ENCODE measurements around the gene BRD3. TPM values are rescaled to one million over a fixed set of nuclear protein-coding genes. Genes with fewer than 3 reads are reported as not detected.
A peak's percentile ranks its signal among the peaks of the same experiment; 100 is the strongest.

Gene BRD3
- total RNA-seq, 1 experiment from 2014 or later, result 61.6 TPM

DNA sequence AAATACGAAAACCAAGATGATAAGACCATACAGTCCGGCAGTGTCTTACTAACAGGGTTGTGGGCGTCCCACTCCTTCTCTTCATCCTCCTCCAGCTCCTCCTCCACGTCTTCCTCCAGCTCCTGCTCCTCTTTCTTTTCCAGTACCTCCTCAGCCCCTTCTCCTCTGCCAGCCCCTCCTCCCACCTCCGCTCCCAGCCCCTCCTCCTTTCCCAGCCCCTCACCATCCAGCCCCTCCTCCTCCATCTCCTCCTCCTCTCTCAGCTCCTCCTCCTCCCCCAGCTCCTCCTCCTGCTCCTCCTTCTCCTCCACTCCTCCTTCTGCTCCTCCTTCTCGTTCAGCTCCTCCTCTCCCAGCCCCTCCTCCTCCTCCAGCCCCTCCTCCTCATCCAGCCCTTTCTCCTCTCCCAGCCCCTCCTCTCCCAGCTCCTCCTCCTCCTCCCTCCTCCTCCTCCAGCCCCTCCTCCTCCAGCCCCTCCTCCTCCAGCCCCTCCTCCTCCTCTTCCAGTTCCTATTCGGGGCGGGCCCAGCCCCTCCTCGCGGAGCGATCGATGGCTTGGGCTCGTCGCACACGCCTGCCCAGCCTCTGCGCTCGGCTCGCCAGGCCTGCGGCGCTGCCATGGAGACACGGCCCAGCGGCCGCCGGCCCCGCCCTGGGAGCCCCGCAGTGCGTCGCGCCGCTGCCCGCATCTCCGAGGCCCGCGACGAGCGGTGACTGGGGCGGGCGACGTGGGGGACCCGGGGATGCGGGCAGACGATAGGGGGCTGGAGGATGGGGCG is 42.8 kb downstream of the BRD3 start, which contains the start of gene BRD3OS:
TSS of gene BRD3OS (plus strand) at position 654 of the 778 bp plus-strand sequence. CDS start 1,267 bp downstream, outside the sequence.
- intact Hi-C loops (cut with micrococcal nuclease; ENCODE audit: unreplicated experiment), result no loop called here
- no TSS peak for BruUV-seq (replicated peaks)
- Histone ChIP-seq H3K4me1 (ENCODE audit: insufficient read depth, low read length, poor library complexity, severe bottlenecking) (no peaks in the 10 kb centered on the region), H3K36me3 (ENCODE audit: insufficient read depth, low read length, poor library complexity, severe bottlenecking) (no peaks in the 10 kb centered on the region), H3K27ac (ENCODE audit: low read depth, low read length, poor library complexity, severe bottlenecking) (peak within 1 kb of the TSS; percentile 63), H3K9me3 (ENCODE audit: low read depth, low read length, poor library complexity, severe bottlenecking) (no peaks in the 10 kb centered on the region), H3K27me3 (replicated peaks; ENCODE audit: insufficient read depth, low read depth, low read length, poor library complexity) (no peaks in the 10 kb centered on the region), H3K4me3 (ENCODE audit: low read depth, low read length, poor library complexity, severe bottlenecking) (peak within 1 kb of the TSS; percentile 92)
- CTCF ChIA-PET, result interaction anchor here (0.6 to 0.7 kb wide), 4 partner anchors 30 to 410 kb away, joined by 4 to 7 read pairs (median 4); no protein-coding TSS in a partner anchor
- DNase-seq (ENCODE audit: low spot score), result peak; percentile 99
- TF ChIP-seq, protein P1, sequence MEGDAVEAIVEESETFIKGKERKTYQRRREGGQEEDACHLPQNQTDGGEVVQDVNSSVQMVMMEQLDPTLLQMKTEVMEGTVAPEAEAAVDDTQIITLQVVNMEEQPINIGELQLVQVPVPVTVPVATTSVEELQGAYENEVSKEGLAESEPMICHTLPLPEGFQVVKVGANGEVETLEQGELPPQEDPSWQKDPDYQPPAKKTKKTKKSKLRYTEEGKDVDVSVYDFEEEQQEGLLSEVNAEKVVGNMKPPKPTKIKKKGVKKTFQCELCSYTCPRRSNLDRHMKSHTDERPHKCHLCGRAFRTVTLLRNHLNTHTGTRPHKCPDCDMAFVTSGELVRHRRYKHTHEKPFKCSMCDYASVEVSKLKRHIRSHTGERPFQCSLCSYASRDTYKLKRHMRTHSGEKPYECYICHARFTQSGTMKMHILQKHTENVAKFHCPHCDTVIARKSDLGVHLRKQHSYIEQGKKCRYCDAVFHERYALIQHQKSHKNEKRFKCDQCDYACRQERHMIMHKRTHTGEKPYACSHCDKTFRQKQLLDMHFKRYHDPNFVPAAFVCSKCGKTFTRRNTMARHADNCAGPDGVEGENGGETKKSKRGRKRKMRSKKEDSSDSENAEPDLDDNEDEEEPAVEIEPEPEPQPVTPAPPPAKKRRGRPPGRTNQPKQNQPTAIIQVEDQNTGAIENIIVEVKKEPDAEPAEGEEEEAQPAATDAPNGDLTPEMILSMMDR (conservative IDR thresholded peaks at IDR 0.05; ENCODE audit: low read depth, low read length), result no peak
- TF ChIP-seq EZH2 (IDR thresholded peaks at IDR 0.05; ENCODE audit: borderline replicate concordance, low read depth, low read length, poor library complexity, severe bottlenecking), result no peak
- POLR2A ChIA-PET (ENCODE audit: low non-redundant PET), result interaction anchor here (0.6 to 0.8 kb wide), 5 partner anchors 68 to 950 kb away, joined by 3 to 15 read pairs (median 5); partner anchors contain the start of gene WDR5

DNA sequence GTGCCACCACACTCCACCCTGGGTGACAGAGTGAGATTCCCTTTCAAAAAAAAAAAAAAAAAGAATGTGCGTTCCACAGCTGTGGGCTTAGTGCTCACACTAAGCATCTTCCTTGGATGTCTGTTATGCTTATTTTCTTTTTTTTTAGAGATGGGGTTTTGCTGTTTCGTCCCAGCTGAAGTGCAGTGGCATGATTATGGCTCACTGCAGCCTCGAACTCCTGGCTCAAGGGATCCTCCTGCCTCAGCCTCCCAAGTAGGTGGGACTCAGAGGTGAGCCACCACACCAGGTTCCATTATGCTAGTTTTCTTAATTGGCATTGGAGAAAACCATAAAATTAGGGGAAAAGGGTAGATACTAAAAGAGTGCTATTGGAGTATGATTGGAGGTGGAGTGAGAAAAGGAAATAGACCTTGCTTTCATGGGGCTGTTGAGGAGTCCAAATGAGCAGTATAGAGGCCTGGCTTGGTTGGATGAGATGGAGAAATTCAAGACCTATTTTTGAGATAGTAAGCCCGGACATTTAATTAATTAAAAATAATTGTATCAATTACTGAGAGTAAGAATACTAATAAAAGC is 43.5 kb downstream of the BRD3 start:
- CTCF ChIA-PET, result interaction anchor here (0.6 to 0.7 kb wide), 3 partner anchors 29 to 410 kb away, joined by 4 to 5 read pairs (median 4); no protein-coding TSS in a partner anchor
- no peak for DNase-seq (ENCODE audit: low spot score)
- H3K27me3 ChIP-seq (replicated peaks; ENCODE audit: insufficient read depth, low read depth, low read length, poor library complexity), result no peaks in the 10 kb centered on the region
- intact Hi-C loops (cut with micrococcal nuclease; ENCODE audit: unreplicated experiment), result no loop called here
- BruUV-seq (replicated peaks), result no TSS peak
- POLR2A ChIA-PET (ENCODE audit: low non-redundant PET), result interaction anchor here (0.6 to 0.8 kb wide), 4 partner anchors 68 to 811 kb away, joined by 3 to 5 read pairs (median 5); partner anchors contain the start of gene WDR5
- H3K4me3 ChIP-seq (ENCODE audit: low read depth, low read length, poor library complexity, severe bottlenecking), result peak overlapping the region; percentile 25
- no peaks in the 10 kb centered on the region for H3K9me3 ChIP-seq (ENCODE audit: low read depth, low read length, poor library complexity, severe bottlenecking)
- H3K27ac ChIP-seq (ENCODE audit: low read depth, low read length, poor library complexity, severe bottlenecking), result no peak overlapping the region
- TF ChIP-seq, protein P1 (conservative IDR thresholded peaks at IDR 0.05; ENCODE audit: low read depth, low read length), result no peak
- TF ChIP-seq EZH2 (IDR thresholded peaks at IDR 0.05; ENCODE audit: borderline replicate concordance, low read depth, low read length, poor library complexity, severe bottlenecking), result no peak
- H3K4me1 ChIP-seq (ENCODE audit: insufficient read depth, low read length, poor library complexity, severe bottlenecking), result no peaks in the 10 kb centered on the region
- no peaks in the 10 kb centered on the region for H3K36me3 ChIP-seq (ENCODE audit: insufficient read depth, low read length, poor library complexity, severe bottlenecking)

DNA sequence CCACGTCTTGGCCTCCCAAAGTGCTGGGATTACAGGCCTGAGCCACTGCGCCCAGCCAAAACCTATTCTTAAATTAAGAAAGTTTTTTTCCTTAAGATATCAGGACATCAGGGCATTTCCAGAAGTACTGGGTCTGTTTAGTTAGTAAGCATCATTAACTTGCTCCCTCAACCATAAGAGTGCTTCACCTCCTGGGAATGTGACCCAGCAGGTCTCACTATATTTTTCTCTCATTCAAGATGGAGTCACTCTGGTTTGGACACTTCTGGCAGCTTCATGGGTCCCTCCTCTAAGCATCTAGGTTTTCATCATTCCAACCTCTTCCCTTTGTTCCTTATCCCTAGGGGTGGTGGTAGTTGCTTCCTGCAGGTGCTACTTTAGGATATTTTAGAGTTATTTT is 52.9 kb downstream of the BRD3 start:
- H3K36me3 ChIP-seq (ENCODE audit: insufficient read depth, low read length, poor library complexity, severe bottlenecking), result no peaks in the 10 kb centered on the region
- no peaks in the 10 kb centered on the region for H3K27me3 ChIP-seq (replicated peaks; ENCODE audit: insufficient read depth, low read depth, low read length, poor library complexity)
- ChIA-PET CTCF (no interaction called here), POLR2A (ENCODE audit: low non-redundant PET) (no interaction called here)
- no peaks in the 10 kb centered on the region for H3K4me1 ChIP-seq (ENCODE audit: insufficient read depth, low read length, poor library complexity, severe bottlenecking)
- H3K4me3 ChIP-seq (ENCODE audit: low read depth, low read length, poor library complexity, severe bottlenecking), result no peak overlapping the region
- no peak overlapping the region for H3K27ac ChIP-seq (ENCODE audit: low read depth, low read length, poor library complexity, severe bottlenecking)
- H3K9me3 ChIP-seq (ENCODE audit: low read depth, low read length, poor library complexity, severe bottlenecking), result peaks cover 7% of the 10 kb centered on the region
- TF ChIP-seq, protein P1 (conservative IDR thresholded peaks at IDR 0.05; ENCODE audit: low read depth, low read length), result no peak
- TF ChIP-seq EZH2 (IDR thresholded peaks at IDR 0.05; ENCODE audit: borderline replicate concordance, low read depth, low read length, poor library complexity, severe bottlenecking), result no peak
- no peak for DNase-seq (ENCODE audit: low spot score)
- no TSS peak for BruUV-seq (replicated peaks)
- intact Hi-C loops (cut with micrococcal nuclease; ENCODE audit: unreplicated experiment), result no loop called here

All from A673 (cell line).